ENCODE results near the gene PM20D1. TPM values are rescaled to one million over a fixed set of nuclear protein-coding genes. Genes with fewer than 3 reads are reported as not detected.

The PM20D1 gene
- total RNA-seq, 4 donors from 2014 or later: not detected

- peak within 1 kb of the TSS; percentile 82 to 92 (median 86) for H3K27ac ChIP-seq
Observed at GRCh38 chr1:205812878-205813754, 36.8 kb downstream of the PM20D1 start, which contains the start of gene SLC41A1. Gene SLC41A1, minus strand, starts transcription at chr1:205813198. Its CDS starts 2,757 bp downstream, at chr1:205810441.

GRCh38 chr1:205812271-205812877 is 37.6 kb downstream of the PM20D1 start:
- DNase-seq: peak; percentile 14

More at GRCh38 chr1:205812878-205813754, 36.8 kb downstream of the PM20D1 start, which contains the start of gene SLC41A1:
- peak; percentile 94 for DNase-seq
- TF ChIP-seq POLR2AphosphoS5 (IDR thresholded peaks at IDR 0.05): peak; percentile 69 to 79 (median 71)
- TF ChIP-seq POLR2A (IDR thresholded peaks at IDR 0.05): peak; percentile 41
- TF ChIP-seq EP300 (IDR thresholded peaks at IDR 0.05; ENCODE audit: low read depth): no peak
- peak in 1 of 5 experiments; percentile 6 for TF ChIP-seq CTCF (IDR thresholded peaks at IDR 0.05)
- in situ Hi-C loops (cut with MboI; ENCODE audit: low pct_ligation_motif_present in 1 of 4, low pct_unique_long_range_greater_than_20kb in 1 of 4, low sequenced_read_pairs in 3 of 4): no loop called here
- whole genome bisulfite sequencing, 2 donors (ENCODE audit: low coverage in 1 of 2): 0 to 1% methylated on average over 4 to 44 of the region's 83 CpGs
- intact Hi-C loops (cut with DNase I; ENCODE audit: low total_unique reads): no loop called here
- Histone ChIP-seq H3K36me3 (no peaks in the 10 kb centered on the region), H3K27me3 (no peaks in the 10 kb centered on the region), H3K4me3 (peak within 1 kb of the TSS; percentile 67 to 96 (median 89)), H3K4me1 (peaks cover 16 to 35% (median 20%) of the 10 kb centered on the region in 4 donors), H3K9me3 (no peaks in the 10 kb centered on the region)

GRCh38 chr1:205811660-205812059 is 38.3 kb downstream of the PM20D1 start:
- H3K27me3 ChIP-seq: no peaks in the 10 kb centered on the region
- peaks cover 16 to 35% (median 20%) of the 10 kb centered on the region in 4 donors for H3K4me1 ChIP-seq
- H3K4me3 ChIP-seq: peak overlapping the region in 1 of 4 donors; percentile 92
- intact Hi-C loops (cut with DNase I; ENCODE audit: low total_unique reads) (no loop called here), in situ Hi-C loops (cut with MboI; ENCODE audit: low pct_ligation_motif_present in 1 of 4, low pct_unique_long_range_greater_than_20kb in 1 of 4, low sequenced_read_pairs in 3 of 4) (no loop called here)
- WGBS, 2 donors (ENCODE audit: low coverage in 1 of 2): 60 to 77% methylated on average over 4 to 5 of the region's 5 CpGs
- H3K36me3 ChIP-seq: no peaks in the 10 kb centered on the region
- TF ChIP-seq CTCF (IDR thresholded peaks at IDR 0.05) (no peak), POLR2A (IDR thresholded peaks at IDR 0.05) (no peak), POLR2AphosphoS5 (IDR thresholded peaks at IDR 0.05) (no peak), EP300 (IDR thresholded peaks at IDR 0.05; ENCODE audit: low read depth) (no peak)
- peak overlapping the region in 3 of 4 donors; percentile 82 to 92 (median 89) for H3K27ac ChIP-seq
- no peaks in the 10 kb centered on the region for H3K9me3 ChIP-seq
- DNase-seq: no peak

More at GRCh38 chr1:205812271-205812877, 37.6 kb downstream of the PM20D1 start:
- no peaks in the 10 kb centered on the region for H3K9me3 ChIP-seq
- 6% methylated on average over 9 of the region's 16 CpGs; no CpG with 5 or more reads in 1 of the 2 donors for WGBS, 2 donors (ENCODE audit: low coverage in 1 of 2)
- H3K36me3 ChIP-seq: no peaks in the 10 kb centered on the region
- in situ Hi-C loops (cut with MboI; ENCODE audit: low pct_ligation_motif_present in 1 of 4, low pct_unique_long_range_greater_than_20kb in 1 of 4, low sequenced_read_pairs in 3 of 4): no loop called here
- H3K27ac ChIP-seq: peak overlapping the region; percentile 82 to 92 (median 86)
- intact Hi-C loops (cut with DNase I; ENCODE audit: low total_unique reads): no loop called here
- H3K27me3 ChIP-seq: no peaks in the 10 kb centered on the region
- TF ChIP-seq POLR2A (IDR thresholded peaks at IDR 0.05) (no peak), POLR2AphosphoS5 (IDR thresholded peaks at IDR 0.05) (no peak), CTCF (IDR thresholded peaks at IDR 0.05) (peak in 1 of 5 experiments; percentile 12), EP300 (IDR thresholded peaks at IDR 0.05; ENCODE audit: low read depth) (no peak)
- H3K4me3 ChIP-seq: peak overlapping the region; percentile 67 to 96 (median 89)
- peaks cover 16 to 35% (median 20%) of the 10 kb centered on the region in 4 donors for H3K4me1 ChIP-seq
